Measurements from ENCODE around the gene HSPH1.

The HSPH1 gene

DNA sequence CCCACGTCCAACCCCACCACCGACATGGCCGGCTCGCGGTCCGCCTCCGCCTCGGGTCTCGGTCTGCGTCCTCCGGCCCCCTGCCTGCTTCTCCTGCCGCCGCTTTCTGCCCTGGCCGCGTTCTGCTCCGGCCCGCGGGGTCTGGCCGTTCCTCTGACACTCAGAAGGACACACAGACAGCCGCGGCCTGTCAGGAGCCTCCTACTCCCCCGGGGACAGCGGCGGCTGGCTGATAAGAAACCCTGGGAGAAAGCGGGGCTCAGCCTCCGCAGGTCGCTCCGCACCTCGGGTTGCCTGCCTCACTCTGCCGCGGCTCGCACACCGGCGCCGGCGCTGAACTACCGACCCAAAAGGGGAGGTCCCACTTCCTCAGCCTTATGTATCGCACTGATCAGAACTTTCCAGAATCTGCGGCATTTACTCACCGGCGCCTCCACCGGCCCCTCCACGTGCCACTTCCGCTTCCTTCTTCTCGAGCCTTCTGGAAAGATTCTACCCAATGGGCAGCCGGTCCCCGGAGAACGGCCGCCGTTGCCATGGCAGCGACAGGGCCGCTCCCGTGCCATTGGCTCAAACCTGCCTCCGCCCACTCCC is at the start of gene HSPH1:
Gene HSPH1, minus strand, starts transcription at position 348 of the 594 bp plus-strand sequence. Its CDS starts 322 bp downstream, at position 26.
- peak; percentile 95 to 96 for DNase-seq (ENCODE audit: low read depth in 2 of 2)

DNA sequence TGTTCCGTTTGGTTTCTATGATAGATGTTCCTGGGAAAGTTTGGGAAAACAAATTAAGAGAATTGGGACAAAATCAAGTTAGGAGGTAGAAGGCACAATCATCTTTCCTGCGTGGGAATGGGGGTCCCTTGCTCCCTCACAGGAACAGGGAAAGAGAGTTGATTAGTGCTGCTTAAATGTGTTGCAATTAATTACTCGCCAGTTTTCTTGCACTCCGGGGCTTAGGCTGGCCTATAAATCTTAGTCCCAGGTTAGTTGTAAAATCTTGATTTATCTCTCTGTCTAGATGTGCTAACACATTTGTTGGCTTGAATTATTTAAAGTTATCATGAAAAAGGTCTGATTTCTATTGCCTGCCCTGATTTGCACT is 48.1 kb upstream of the HSPH1 start:
- DNase-seq (ENCODE audit: low read depth in 2 of 2), result peak; percentile 41 to 52

DNA sequence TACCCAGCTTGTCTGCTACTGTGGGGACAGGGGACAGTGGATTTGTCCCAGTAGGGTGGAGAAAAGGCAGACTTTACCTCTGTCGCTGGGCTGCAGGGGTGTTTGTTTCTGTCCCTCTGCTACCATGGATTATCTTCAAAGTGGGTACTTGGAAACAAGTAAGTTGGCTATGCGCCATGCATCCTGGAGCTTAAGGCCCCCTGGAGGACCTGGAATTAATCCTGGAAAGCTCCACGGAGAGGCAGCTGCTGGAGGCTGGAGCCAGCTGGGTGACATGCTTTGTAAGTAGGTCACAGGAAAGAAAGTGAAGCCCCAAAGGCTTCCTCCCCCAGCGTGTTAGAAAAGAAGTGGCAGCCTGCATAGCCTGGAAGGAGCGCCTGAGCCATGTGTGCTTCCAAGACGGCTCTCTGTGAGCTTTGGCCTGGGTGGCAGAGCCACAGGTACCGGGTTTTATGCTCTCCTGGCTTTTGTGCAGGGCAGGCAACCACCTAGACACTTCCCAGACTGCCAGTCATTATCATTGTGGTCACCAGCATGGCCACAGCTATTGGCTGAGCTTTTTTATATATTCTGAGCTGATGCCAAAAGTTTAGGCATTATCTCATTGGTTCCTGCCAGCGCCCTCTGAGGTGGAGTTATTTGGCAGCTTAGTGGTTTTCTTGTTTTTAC is 47.6 kb upstream of the HSPH1 start:
- peak; percentile 31 to 58 for DNase-seq (ENCODE audit: low read depth in 2 of 2)

DNA sequence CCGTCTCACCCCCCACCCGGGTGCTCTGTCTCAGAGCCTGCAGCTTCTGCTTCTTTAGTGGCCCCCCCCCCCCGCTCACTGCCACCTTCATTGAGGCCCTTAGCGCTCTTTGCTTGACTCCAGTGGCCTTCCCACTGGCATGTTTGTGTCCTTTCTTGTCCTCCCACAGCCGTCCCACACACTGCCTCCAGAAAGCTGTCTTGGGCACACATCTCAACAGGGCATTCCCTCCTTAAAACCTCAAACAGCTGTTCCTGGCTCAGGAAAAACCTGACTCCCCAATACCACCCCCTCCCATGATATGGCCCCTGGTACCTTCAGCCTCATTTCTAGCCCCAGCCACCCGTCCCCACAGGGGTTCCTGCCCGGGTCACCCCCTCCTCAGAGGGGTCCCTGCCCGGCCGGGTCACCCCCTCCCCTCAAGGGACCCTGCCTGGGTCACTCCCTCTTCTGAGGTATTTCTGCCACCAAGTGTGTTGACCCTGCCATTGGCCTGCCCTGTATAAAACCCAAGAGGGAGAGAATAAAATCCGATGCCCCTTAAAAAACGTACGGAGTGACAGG is 46.9 kb upstream of the HSPH1 start:
- DNase-seq (ENCODE audit: low read depth in 2 of 2), result no peak

DNA sequence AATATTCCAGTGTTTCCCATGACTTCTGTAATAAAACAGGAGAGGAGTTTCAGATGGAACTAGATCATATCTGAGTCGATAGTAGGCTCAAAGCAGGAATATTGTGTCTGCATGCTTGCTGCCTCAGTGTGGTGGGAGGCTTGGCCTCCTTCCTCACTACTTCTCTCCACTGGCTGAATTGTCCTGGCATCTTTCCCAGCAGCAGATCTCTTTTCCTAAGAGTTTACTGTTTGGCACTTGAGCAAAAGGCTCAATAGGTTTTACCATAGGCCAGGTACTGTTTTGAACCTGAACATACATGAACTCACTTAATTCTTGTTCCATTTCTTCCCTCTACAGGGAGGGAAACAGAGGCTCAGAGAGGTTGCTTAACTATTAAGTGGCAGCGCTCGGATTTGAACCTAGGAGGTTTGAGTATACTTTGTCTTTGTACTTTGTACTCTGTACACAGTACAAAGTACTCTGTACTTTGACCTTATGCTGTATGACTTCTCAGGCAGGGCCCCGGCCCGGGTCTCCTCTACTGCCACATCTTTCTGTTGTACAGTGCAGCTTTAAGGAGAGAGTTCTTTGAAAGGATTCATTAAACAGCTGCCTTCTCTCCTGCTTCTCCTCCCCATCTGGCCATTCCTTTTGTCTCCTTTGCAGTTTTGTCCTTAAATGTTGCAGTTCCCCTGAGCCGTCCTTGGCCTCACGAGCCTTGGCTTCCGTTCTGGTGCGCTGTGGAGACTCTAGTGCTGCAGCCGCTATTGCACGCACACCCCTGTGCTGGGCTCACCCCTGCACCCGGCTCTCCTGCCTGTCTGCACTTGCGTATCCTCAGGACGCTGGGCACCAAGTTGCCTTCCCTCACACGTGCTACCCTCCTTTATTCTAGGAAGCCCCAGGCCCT is 46.2 kb upstream of the HSPH1 start:
- DNase-seq (ENCODE audit: low read depth in 2 of 2), result peak; percentile 46 to 62

DNA sequence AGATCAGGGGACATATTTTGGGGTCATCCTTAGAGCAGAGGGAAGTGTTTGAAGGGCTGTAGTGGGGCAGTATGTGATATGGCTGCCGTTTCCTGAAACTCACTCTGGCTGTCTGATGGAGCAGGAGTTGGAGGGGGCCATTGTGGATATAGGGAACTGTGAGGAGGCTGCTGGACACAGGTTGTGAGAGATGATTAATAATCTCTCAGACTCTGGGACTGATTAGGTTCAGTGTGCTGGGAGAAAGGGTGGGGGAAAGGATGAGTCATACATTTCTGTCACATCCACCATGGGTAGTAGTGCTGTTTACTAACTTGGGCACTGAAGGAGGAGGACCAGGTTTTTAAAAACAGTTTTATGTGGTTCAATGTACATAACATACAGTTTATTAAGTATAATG is 42.9 kb upstream of the HSPH1 start:
- DNase-seq (ENCODE audit: low read depth in 2 of 2), result peak; percentile 34 to 47

DNA sequence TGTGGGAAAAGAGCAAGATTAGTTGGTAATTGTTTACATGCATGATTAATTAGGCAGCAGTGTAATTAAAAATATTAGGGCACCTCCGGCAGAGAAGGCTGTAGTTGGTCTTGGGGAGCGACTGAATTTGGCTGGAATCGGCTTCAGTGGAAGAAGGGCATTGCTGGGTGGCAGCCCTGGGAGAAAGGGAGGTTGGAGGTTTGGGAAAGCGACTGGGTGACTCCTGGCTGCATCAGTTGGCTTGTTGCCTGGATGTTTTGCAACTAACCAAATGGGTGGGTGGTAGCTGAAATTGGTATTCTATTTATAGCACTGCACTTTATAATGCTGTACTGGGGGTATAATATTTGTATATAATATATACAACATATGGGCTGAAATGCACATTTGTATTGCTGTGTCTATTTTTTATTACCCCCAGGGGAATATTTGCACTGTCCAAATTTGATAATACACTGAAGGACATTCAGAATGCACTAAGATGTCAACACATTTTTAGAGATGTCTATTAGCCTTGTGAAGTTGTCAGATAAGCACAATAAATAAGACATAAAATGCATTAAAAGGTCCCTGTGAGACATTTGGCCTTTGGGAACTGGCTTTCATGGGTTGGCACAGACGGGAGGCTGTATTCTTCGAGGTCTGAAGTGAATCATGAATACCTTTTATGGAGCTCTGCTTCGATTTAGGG is 39.8 kb upstream of the HSPH1 start:
- DNase-seq (ENCODE audit: low read depth in 2 of 2), result no peak

DNA sequence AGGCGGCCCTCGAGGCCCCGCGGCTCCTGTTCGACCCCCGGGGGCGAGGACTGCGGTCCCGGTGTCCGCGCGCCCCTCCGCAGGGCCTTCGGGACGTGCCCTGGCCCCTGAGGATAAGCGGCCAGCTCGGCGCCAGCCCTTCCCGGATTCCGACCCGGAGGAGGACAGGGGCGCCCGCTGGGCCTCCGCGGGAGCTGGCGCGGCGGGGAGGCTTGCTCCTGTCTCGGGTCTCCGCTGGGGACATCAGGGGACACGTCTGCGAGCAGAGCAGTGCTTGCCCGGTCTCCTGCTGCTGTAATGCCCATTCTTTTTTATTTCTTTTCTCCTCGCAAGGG is 38.9 kb upstream of the HSPH1 start:
- no peak for DNase-seq (ENCODE audit: low read depth in 2 of 2)

DNA sequence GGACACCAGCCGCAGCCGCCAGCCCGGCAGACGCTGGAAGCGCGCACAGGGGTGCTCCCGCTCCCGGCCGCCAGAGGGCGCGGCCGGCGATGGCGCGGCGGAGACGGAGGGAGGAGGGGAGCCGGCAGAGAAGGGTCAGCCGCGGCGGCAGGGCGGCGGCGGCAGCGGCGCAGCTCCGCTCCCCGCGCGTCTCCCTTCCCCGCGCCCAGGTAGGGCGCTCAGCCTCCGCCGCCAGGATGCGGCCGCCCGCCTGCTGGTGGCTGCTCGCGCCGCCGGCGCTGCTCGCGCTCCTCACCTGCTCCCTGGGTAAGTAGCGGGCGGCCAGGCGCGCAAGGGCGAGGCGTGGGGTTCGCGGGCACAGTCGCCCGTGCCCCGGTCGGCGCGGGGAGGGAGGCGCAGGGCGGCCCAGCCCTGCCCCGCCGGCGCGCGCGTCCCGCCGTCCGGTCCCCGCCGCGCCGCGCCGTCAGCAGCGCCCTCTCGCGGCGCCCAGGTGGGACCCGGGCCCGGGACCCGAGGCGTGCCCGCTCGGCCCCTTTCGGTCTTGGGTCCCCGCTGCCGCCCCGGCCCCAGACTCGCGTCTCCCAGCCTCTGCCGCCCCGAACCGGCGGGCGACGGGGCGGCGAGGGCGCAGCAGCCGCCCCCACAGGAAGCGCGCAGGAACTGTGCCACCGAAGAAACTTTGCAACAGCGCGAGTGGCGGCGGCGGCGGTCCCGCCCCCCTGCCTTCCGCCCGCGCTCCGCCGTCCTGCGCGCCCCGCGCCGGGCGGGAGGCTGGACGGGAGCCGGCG is 38.3 kb upstream of the HSPH1 start, which contains the start of gene B3GLCT:
Gene B3GLCT, plus strand, starts transcription at position 127 of the 788 bp plus-strand sequence. Its CDS starts 110 bp downstream, at position 237.
- DNase-seq (ENCODE audit: low read depth in 2 of 2), result peak in 1 of 2 experiments; percentile 46

DNA sequence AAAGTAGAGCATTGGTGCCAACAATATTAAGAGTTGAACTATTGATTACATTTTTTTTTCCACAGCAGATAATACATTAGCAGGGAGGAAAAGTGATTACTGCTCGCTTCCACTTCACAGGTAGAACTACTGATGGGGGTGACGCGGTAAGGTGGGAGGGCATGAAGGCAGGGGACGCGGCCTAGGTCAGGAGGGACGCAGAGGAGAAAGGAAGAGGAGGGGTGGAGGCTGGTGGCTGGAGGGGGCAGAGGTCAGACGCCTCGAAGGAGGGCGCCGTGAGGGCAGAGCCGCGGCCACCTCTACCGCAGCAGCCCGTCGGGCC is 37.8 kb upstream of the HSPH1 start:
- DNase-seq (ENCODE audit: low read depth in 2 of 2), result no peak

DNA sequence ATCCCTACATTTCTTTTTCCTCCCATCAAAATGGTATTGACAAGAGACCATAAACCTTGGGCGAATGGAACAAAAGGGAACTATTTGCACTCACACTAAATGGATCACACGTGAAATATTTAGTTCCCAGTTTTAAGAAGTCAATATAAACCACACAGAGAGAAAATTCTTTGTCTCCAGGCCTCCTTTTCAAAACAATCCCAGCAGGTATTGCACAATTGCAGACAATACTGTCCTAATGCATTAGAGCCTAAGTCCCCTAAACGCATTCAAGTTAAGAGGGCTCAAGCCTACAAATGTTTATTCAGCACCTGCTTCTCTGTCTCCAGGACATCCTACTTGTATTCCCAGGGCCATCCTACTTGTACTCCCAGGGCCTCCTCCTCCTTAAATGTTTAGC is 36.8 kb upstream of the HSPH1 start:
- no peak for DNase-seq (ENCODE audit: low read depth in 2 of 2)

DNA sequence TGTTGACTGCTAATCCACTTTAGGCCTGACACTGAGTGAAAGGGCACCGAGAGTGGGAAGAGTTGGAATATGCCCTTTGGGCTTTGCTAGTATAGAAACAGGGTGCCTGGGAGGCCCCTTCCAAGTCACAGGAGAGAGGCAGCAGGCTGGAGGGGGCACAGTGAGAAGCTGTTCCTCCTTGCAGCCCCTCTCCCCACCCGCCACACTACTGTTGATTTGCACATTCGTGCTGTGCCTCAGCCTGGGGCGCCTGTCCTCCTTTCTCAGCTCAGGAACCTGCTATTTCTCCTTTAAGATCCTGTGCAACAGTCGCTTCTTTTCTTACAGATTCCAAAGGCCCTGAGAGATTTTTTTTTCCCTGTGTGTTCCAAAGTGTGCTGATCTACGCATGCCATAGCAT is 35.3 kb upstream of the HSPH1 start:
- no peak for DNase-seq (ENCODE audit: low read depth in 2 of 2)

DNA sequence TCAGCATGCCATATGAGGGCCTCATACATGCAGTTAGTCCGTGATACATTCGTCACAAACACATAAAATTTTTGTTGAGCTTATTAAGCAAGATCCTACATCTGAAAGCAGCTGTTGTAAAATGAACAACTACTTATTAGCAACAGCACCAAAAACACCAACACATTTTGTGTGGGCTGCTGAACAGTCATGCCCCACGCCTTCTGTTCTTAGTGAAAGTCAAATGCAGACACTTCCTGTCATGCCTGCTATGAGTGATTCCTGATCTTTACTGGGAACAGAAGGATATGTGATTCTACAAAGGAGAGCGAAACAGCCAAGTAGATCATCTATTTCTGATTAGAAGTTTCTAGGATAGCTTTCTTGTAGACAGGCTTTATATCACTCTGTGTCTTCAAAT is 33.9 kb upstream of the HSPH1 start:
- DNase-seq (ENCODE audit: low read depth in 2 of 2), result no peak

DNA sequence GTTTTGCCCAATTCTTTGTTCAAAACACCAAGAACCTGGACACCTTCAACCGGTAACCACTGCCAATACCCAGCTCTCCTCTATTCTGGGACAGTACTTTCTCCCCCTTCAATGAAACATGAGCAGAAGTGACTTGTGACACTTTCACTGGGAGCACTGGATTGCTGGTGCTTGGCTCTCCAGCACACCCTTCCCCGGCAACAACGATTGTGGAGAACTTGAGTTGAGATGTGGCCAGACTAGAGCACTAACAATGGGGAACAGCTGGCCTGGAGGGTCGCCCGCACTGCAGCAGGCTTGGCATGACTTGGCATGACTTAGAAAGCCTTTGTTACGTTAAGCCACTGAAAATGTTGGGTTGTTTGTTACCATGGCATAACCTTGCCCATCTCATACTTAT is 30.6 kb upstream of the HSPH1 start:
- no peak for DNase-seq (ENCODE audit: low read depth in 2 of 2)

DNA sequence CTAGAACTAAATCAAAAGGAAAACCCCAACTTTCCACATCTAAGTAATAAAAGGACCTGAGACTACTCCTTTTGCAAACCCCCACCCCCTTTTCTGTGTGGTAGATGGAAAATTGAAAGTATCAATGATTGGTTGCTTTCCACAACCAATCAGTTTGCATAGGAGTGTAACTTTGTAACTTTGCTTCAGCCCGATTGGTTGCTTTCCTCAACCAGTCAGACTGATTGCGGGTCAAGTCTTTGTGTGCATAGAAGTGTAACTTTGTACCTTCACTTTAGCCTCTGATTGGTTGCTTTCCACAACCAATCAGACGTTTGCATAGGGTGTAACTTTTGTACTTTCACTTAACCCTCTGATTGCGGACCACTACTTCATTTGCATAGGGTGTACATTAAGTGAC is 30.0 kb upstream of the HSPH1 start:
- DNase-seq (ENCODE audit: low read depth in 2 of 2), result no peak

DNA sequence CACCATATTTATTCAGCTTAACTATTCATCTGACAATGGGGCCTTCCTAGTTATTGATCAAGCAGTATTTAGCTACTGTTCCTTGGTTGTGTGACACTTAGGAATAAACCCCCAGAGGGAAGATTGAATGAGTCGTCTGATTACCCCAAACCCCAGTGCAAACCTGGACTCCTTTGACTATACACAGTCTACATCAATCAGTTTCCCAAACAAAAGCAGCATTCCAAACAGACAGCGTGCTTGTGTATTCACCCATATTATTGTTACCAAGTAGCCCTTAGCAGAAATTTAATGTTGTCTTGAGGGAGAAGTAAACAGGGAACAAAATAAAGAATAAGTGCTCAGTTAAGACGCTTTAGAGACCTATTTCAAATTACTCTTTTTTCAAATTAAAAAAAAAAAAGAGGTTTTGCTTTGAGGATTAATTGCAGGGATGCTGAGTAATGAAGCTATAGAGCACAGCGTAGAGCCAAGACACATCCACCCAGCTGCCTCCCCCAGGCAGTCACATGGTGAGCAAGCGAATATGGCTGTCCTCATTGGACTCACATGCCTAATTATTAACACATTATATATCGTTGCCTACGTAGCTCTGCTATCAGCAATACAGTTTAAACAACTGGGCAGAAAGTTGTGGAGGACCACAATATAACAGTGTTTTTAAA is 23.4 kb upstream of the HSPH1 start:
- DNase-seq (ENCODE audit: low read depth in 2 of 2), result no peak

DNA sequence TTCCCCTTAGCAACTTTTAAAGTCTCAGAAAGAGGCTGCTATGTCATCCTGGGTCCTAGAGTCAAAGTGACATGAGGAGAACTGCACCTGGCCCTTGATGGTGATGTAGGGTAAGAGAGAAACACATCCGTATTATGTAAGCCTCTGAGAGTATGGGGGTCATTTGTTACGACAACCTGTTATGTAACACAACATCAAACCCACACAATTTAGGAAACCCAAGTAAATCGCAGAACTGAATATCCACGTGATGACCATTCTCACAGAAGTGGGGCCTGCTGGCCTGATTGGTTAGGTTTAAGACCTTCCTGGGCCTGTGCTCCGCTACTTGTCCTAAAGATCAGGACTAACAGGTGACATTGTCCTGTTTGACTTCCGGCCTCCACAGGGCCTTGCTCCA is 22.7 kb upstream of the HSPH1 start:
- DNase-seq (ENCODE audit: low read depth in 2 of 2), result no peak

DNA sequence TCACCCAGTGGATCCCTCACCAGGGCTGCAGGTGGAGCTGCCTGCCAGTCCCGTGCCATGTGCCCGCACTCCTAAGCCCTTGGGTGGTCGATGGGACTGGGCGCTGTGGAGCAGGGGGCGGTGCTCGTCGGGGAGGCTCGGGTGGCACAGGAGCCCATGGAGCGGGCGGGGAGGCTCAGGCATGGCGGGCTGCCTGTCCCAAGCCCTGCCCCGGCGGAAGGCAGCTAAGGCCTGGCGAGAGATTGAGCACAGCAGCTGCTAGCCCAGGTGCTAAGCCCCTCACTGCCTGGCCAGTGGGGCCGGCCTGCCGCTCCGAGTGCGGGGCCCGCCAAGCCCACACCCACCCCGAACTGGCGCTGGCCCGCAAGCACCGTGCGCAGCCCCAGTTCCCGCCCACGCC is 21.3 kb upstream of the HSPH1 start:
- no peak for DNase-seq (ENCODE audit: low read depth in 2 of 2)

DNA sequence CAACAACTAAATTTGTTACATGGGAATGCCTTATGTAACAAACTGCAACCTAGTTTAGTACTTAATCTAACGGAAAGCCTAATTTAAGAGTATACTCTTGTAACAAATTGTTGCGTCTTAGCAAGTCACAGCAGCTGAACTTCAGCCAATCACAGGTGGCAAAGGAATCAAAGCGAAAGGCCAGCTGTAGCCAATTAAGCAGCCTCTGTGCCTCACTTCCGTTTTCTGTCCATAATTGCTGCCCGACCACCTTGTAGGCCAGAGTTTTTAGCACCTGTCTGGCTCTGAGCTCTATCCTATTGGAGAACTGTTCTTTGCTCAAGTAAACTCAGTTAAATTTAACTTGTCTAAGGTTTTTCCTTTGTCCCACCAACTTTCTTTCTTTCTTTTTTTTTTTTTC is 18.1 kb upstream of the HSPH1 start:
- no peak for DNase-seq (ENCODE audit: low read depth in 2 of 2)

DNA sequence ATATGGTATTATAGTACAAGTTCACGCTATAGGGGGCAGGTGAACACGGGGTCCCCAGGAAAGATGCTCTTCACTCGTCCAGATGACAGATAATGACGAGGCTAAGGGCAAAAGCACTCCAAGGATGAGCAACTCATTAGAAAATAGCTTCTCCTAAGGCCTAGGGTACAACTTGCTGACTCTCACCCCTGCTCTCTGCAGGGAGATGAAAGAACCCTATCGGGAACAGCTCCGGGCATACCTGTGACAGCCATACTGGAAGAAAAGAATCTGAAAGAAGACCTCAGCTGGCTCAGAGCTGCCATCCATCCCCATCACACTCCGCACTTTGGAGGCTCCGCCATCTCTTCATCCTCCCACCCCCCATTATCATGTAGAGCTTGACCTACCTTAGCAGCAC is 17.5 kb upstream of the HSPH1 start:
- DNase-seq (ENCODE audit: low read depth in 2 of 2), result no peak

Measured in fibroblast of skin of left quadriceps (primary cell).